HepG2 (cell line): ENCODE measurements around the gene FAM168A.

Experiments used
- AFF4 ChIP-seq: sonication (generic); formaldehyde crosslinking; IDR thresholded peaks from 2 replicates; pipeline ENCODE4 v1.4.0; 2020; ENCODE audit warnings: missing genetic modification reagents
- BHLHE40 ChIP-seq: IDR thresholded peaks from 2 replicates; pipeline ENCODE4 v1.6.1; 2011; ENCODE audit warnings: low read length, improper control_type of control experiment
- FOXA1 ChIP-seq, 2 experiments: fragments of 450-650 bp in 1 of 2; sonication (generic) in 1 of 2; formaldehyde crosslinking in 1 of 2; IDR thresholded peaks; 2 replicates each; pipeline versions ENCODE4 v1.4.0 to v1.6.1; 2016 to 2020; ENCODE audit warnings: missing genetic modification reagents in 1 of 2
- ZNF749 ChIP-seq: sonication (generic); formaldehyde crosslinking; IDR thresholded peaks from 2 replicates; pipeline ENCODE4 v1.8.0; 2022; ENCODE audit warnings: mild to moderate bottlenecking, missing genetic modification reagents, moderate library complexity, borderline replicate concordance

GRCh38 chr11:73647459-73648100, 49.7 kb upstream of the FAM168A start:
- TF ChIP-seq ZNF749 (no peak), FOXA1 (IDR thresholded peaks at IDR 0.05) (no peak), FOXA1 (CRISPR knock-in tag; IDR thresholded peaks at IDR 0.05) (no peak), AFF4 (CRISPR knock-in tag) (no peak), BHLHE40 (no peak)
